ENCODE results near the gene OPN4. TPM values are rescaled to one million over a fixed set of nuclear protein-coding genes. Genes with fewer than 3 reads are reported as not detected.

Gene OPN4
- total and polyA plus RNA-seq, 9 donors, result 0.08 TPM; not detected in 8

DNA sequence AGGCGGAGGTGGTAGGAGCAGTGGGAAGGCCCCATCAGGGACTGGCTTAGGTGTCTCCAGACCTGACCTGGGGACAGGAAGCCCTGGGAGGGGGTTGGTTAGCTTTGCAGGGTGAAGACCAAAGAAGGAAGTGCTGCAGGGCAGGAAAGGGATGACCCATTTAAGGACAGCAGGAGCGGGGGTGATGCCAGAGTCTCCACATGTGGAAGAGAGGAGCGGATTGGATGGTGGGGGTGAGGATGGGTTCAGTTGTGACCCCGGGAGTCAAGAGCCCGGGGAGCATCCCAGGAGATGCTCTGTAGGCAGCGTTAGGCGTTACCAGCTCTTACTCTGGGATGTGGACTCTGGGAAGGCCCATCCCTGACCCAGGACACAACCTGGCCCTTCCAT, 10.9 kb downstream of the OPN4 start:
- no peaks in the 10 kb centered on the region for H3K9me3 ChIP-seq
- no peak overlapping the region for H3K27ac ChIP-seq
- 89 to 90% (median 90%) methylated on average over 7 of the region's 7 CpGs for WGBS, 3 donors
- no peaks in the 10 kb centered on the region for H3K36me3 ChIP-seq
- no peaks in the 10 kb centered on the region for H3K27me3 ChIP-seq
- DNase-seq, result no peak
- H3K4me3 ChIP-seq, result no peak overlapping the region
- peaks cover 25% of the 10 kb centered on the region for H3K4me1 ChIP-seq (ENCODE audit: insufficient read depth)
- TF ChIP-seq CTCF (IDR thresholded peaks at IDR 0.05), result no peak
- no peak for TF ChIP-seq EP300 (IDR thresholded peaks at IDR 0.05)
- TF ChIP-seq POLR2A (IDR thresholded peaks at IDR 0.05), result no peak
- intact Hi-C loops (cut with DNase I), result no loop called here

DNA sequence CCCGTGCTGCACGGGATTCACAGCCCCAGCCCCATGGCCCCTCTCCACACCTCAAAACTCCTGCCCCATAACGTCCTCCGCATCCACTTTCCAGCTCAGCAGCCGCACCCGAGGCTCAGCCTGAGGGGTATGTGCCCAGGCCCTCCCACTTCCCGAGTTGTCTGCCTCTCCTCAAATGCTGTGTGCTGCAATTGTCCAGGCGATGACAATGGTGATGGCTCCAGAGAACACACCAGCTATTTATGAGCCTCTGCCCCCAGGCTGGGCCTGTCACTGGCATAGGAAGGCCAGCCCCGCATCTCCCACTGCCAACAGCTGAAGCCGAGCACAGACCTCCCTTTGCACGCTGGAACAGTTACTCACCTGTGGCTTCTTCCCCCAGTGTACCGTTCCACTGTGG, 11.5 kb downstream of the OPN4 start:
- intact Hi-C loops (cut with DNase I), result no loop called here
- Histone ChIP-seq H3K36me3 (no peaks in the 10 kb centered on the region), H3K27ac (no peak overlapping the region), H3K9me3 (no peaks in the 10 kb centered on the region), H3K27me3 (no peaks in the 10 kb centered on the region), H3K4me1 (ENCODE audit: insufficient read depth) (peaks cover 27% of the 10 kb centered on the region), H3K4me3 (no peak overlapping the region)
- DNase-seq, result no peak
- TF ChIP-seq EP300 (IDR thresholded peaks at IDR 0.05) (no peak), CTCF (IDR thresholded peaks at IDR 0.05) (no peak), POLR2A (IDR thresholded peaks at IDR 0.05) (no peak)
- WGBS, 3 donors, result 85 to 92% (median 86%) methylated on average over 12 of the region's 12 CpGs

DNA sequence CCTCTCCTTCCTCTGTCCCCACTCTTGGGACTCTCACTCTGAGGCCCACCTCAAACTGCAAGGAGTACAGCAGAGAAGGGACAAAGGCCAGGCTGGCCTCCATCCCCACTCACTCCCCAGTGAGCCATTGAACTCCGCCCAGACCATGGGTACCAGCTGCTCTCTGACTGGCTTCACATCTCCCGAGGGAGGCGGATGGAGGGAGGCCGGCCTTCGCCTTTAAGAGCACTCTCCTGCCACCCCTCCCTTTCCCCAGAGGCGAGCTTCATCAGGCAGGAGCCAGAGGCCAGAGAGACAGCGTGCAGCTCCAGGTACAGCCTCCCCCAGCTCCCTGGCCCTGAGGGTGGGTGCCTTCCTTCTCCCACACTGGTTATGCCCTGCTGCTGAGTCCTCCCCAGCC, 12.2 kb downstream of the OPN4 start:
- H3K4me1 ChIP-seq (ENCODE audit: insufficient read depth), result peaks cover 30% of the 10 kb centered on the region
- no peaks in the 10 kb centered on the region for H3K27me3 ChIP-seq
- DNase-seq, result no peak
- TF ChIP-seq POLR2A (IDR thresholded peaks at IDR 0.05), result no peak
- no peak for TF ChIP-seq CTCF (IDR thresholded peaks at IDR 0.05)
- no peak for TF ChIP-seq EP300 (IDR thresholded peaks at IDR 0.05)
- H3K4me3 ChIP-seq, result no peak overlapping the region
- H3K9me3 ChIP-seq, result no peaks in the 10 kb centered on the region
- H3K27ac ChIP-seq, result no peak overlapping the region
- H3K36me3 ChIP-seq, result no peaks in the 10 kb centered on the region
- 80 to 95% (median 92%) methylated on average over 7 of the region's 7 CpGs for WGBS, 3 donors
- intact Hi-C loops (cut with DNase I), result no loop called here

DNA sequence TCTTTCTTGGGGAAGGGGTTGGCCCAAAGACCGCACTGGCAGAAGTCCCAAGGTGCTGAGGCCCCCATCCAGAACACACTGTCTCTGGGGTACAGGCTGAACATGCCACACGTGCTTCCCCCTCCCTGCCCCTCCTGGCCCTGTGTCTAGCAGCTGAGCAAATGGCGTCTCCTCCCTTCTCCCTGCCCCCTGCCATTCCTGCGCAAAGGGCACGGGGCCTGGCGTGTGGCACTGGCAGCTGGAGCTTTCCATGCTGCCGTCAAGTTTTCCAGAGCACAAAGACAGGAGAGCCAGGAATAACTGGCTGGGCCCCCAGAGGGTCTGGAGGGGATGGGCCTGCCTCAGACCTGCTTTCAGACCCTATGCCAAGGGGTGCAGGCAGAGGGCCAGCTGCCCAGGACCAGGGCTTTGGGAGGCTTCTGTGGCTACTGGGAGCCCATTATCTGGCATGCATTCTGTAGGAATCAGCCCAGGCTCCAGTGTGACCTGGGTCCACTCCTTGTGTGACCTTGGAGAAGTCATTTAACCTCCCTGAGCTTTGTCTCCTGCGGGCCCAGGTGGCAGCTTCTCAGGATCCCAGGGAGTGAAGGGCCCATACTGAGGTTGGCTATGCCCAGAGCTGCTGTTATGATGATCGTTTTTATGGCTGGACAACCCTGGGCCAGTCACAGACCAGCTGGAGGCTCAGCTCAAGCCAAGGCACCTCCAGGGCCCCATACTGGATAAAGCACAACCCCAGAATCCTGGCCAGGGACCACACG, 13.3 kb downstream of the OPN4 start:
- TF ChIP-seq EP300 (IDR thresholded peaks at IDR 0.05) (no peak), CTCF (IDR thresholded peaks at IDR 0.05) (no peak), POLR2A (IDR thresholded peaks at IDR 0.05) (no peak)
- Histone ChIP-seq H3K27ac (peak overlapping the region in 1 of 2 donors; percentile 41), H3K4me3 (no peak overlapping the region), H3K27me3 (no peaks in the 10 kb centered on the region), H3K36me3 (no peaks in the 10 kb centered on the region), H3K9me3 (no peaks in the 10 kb centered on the region), H3K4me1 (ENCODE audit: insufficient read depth) (peaks cover 32% of the 10 kb centered on the region)
- intact Hi-C loops (cut with DNase I), result no loop called here
- WGBS, 3 donors, result 74 to 78% (median 75%) methylated on average over 10 of the region's 10 CpGs
- no peak for DNase-seq

All from ovary (tissue), 9 donors.